Loucy (cell line): ENCODE results near the gene FAM237A.

ENCODE experiments used
- H2AFZ ChIP-seq: fragments of 200-600 bp; sonication (generic); 2 replicates; pipeline ENCODE4 v1.6.0; 2016; ENCODE audit warnings: antibody characterized with exemption, mild to moderate bottlenecking, low read length, moderate library complexity
- H3F3A ChIP-seq: fragments of 200-600 bp; 2 replicates; pipeline ENCODE4 v1.6.0; 2016; ENCODE audit warnings: antibody characterized with exemption, low read depth, mild to moderate bottlenecking
- H3K27me3 ChIP-seq: fragments of 200-600 bp; sonication (generic); 2 replicates; pipeline ENCODE4 v1.6.1; 2014; ENCODE audit warnings: low read length, mild to moderate bottlenecking; ENCODE audit not compliant: insufficient read depth, poor library complexity, severe bottlenecking
- H3K36me3 ChIP-seq: fragments of 200-600 bp; sonication (generic); 2 replicates; pipeline ENCODE4 v1.6.1; 2016; ENCODE audit warnings: low read length; ENCODE audit not compliant: insufficient read depth
- H3K4me1 ChIP-seq: fragments of 200-600 bp; sonication (generic); 2 replicates; pipeline ENCODE4 v1.5.1; 2014; ENCODE audit warnings: low read length, mild to moderate bottlenecking; ENCODE audit not compliant: insufficient read depth, poor library complexity, severe bottlenecking
- H3K4me2 ChIP-seq: fragments of 200-600 bp; sonication (generic); 2 replicates; pipeline ENCODE4 v1.6.0; 2014; ENCODE audit warnings: antibody characterized with exemption, low read length, low read depth, mild to moderate bottlenecking; ENCODE audit not compliant: poor library complexity, severe bottlenecking
- H3K4me3 ChIP-seq: fragments of 200-600 bp; sonication (generic); 2 replicates; pipeline ENCODE4 v1.5.1; 2014; ENCODE audit warnings: low read length, mild to moderate bottlenecking, mixed read lengths; ENCODE audit not compliant: poor library complexity, severe bottlenecking
- H3K79me2 ChIP-seq: fragments of 200-600 bp; sonication (generic); 2 replicates; pipeline ENCODE4 v1.6.1; 2014; ENCODE audit warnings: low read length; ENCODE audit not compliant: insufficient read depth
- H3K9ac ChIP-seq: fragments of 200-600 bp; sonication (generic); 2 replicates; pipeline ENCODE4 v1.6.0; 2014; ENCODE audit warnings: mild to moderate bottlenecking, low read depth, low read length, moderate library complexity; ENCODE audit not compliant: poor library complexity, severe bottlenecking
- H3K9me2 ChIP-seq: fragments of 200-600 bp; sonication (generic); replicated peaks from 2 replicates; pipeline ENCODE4 v1.6.1; 2016; ENCODE audit warnings: low read depth, low read length, mixed read lengths
- H3K9me3 ChIP-seq: fragments of 200-600 bp; sonication (generic); 2 replicates; pipeline ENCODE4 v1.6.1; 2014; ENCODE audit warnings: mild to moderate bottlenecking, antibody characterized with exemption, low read length, low read depth; ENCODE audit not compliant: insufficient read depth
- H4K20me1 ChIP-seq: fragments of 200-600 bp; sonication (generic); 2 replicates; pipeline ENCODE4 v1.6.0; 2014; ENCODE audit warnings: antibody characterized with exemption, low read length, mild to moderate bottlenecking; ENCODE audit not compliant: insufficient read depth, poor library complexity, severe bottlenecking
- EZH2phosphoT487 ChIP-seq: fragments of 200-600 bp; IDR thresholded peaks from 2 replicates; pipeline ENCODE4 v1.6.1; 2018; ENCODE audit warnings: antibody characterized with exemption, mild to moderate bottlenecking, moderate library complexity, borderline replicate concordance
- TF ChIP-seq, protein P1 (sequence below): fragments of 200-600 bp; sonication (generic); conservative IDR thresholded peaks from 2 replicates; pipeline ENCODE4 v1.5.1; 2014; ENCODE audit warnings: mild to moderate bottlenecking, antibody characterized with exemption, low read length

Gene FAM237A

DNA sequence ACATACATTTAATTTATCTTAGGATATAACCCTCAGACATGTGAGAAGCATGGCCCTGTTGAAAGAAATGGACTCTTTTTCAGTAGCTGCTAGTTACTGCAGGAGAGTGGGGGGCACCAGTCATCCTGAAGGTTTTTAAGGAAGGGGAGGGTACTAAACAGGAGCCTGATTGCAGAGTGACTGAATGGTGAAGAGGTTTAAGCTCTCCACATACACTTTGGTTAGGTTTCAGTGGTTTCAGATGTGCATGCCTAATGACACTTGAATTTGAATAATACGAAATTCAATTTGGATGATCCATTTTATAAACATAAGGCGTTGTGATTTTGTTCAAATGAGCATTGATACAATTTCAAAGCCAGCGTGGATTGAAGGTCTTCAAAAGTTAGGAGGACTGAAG is 10.9 kb upstream of the FAM237A start:
- no peak overlapping the region for H3K9ac ChIP-seq
- H3F3A ChIP-seq = no peaks in the 10 kb centered on the region
- H3K4me3 ChIP-seq = no peak overlapping the region
- H3K27me3 ChIP-seq = no peaks in the 10 kb centered on the region
- H4K20me1 ChIP-seq = no peaks in the 10 kb centered on the region
- no peaks in the 10 kb centered on the region for H3K36me3 ChIP-seq
- H3K4me2 ChIP-seq = no peak overlapping the region
- no peaks in the 10 kb centered on the region for H3K4me1 ChIP-seq
- TF ChIP-seq, protein P1, sequence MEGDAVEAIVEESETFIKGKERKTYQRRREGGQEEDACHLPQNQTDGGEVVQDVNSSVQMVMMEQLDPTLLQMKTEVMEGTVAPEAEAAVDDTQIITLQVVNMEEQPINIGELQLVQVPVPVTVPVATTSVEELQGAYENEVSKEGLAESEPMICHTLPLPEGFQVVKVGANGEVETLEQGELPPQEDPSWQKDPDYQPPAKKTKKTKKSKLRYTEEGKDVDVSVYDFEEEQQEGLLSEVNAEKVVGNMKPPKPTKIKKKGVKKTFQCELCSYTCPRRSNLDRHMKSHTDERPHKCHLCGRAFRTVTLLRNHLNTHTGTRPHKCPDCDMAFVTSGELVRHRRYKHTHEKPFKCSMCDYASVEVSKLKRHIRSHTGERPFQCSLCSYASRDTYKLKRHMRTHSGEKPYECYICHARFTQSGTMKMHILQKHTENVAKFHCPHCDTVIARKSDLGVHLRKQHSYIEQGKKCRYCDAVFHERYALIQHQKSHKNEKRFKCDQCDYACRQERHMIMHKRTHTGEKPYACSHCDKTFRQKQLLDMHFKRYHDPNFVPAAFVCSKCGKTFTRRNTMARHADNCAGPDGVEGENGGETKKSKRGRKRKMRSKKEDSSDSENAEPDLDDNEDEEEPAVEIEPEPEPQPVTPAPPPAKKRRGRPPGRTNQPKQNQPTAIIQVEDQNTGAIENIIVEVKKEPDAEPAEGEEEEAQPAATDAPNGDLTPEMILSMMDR = no peak
- TF ChIP-seq EZH2phosphoT487 = no peak
- no peaks in the 10 kb centered on the region for H3K79me2 ChIP-seq
- no peak overlapping the region for H2AFZ ChIP-seq
- no peaks in the 10 kb centered on the region for H3K9me2 ChIP-seq
- H3K9me3 ChIP-seq = no peaks in the 10 kb centered on the region

- H3K36me3 ChIP-seq = no peaks in the 10 kb centered on the region
- no peaks in the 10 kb centered on the region for H3F3A ChIP-seq
- H3K9me3 ChIP-seq = no peaks in the 10 kb centered on the region
- H3K27me3 ChIP-seq = no peaks in the 10 kb centered on the region
- no peaks in the 10 kb centered on the region for H3K79me2 ChIP-seq
- no peak overlapping the region for H2AFZ ChIP-seq
- H4K20me1 ChIP-seq = no peaks in the 10 kb centered on the region
- H3K9me2 ChIP-seq = no peaks in the 10 kb centered on the region
- H3K9ac ChIP-seq = no peak overlapping the region
- no peaks in the 10 kb centered on the region for H3K4me1 ChIP-seq
- TF ChIP-seq, protein P1 = no peak
- no peak for TF ChIP-seq EZH2phosphoT487
- H3K4me3 ChIP-seq = no peak overlapping the region
- no peak overlapping the region for H3K4me2 ChIP-seq
Measured at GRCh38 chr2:206635015-206635414, 7.3 kb upstream of the FAM237A start.

GRCh38 chr2:206639636-206640035 is 2.7 kb upstream of the FAM237A start:
- Histone ChIP-seq H3F3A (no peaks in the 10 kb centered on the region), H3K4me1 (no peaks in the 10 kb centered on the region), H3K4me2 (no peak overlapping the region), H3K9me3 (no peaks in the 10 kb centered on the region), H3K79me2 (no peaks in the 10 kb centered on the region), H3K9ac (no peak overlapping the region), H3K27me3 (no peaks in the 10 kb centered on the region), H2AFZ (no peak overlapping the region), H3K36me3 (no peaks in the 10 kb centered on the region), H3K4me3 (no peak overlapping the region), H3K9me2 (no peaks in the 10 kb centered on the region), H4K20me1 (no peaks in the 10 kb centered on the region)
- no peak for TF ChIP-seq EZH2phosphoT487
- TF ChIP-seq, protein P1 = no peak
